Stimulated activated CD4-positive, alpha-beta T cell treated with anti-CD3 and anti-CD28 coated beads, Interleukin-1b, Interleukin-23, amount 100 ng/mL, for 1 hour (primary cell): Measurements from ENCODE around the gene SLC6A7.

ENCODE experiments used
- DNase-seq, 2 donors: peaks; one replicate each; pipeline ENCODE4 v3.0.0-alpha.2; 2020; ENCODE audit warnings: low read depth in 2 of 2

Gene SLC6A7

DNA sequence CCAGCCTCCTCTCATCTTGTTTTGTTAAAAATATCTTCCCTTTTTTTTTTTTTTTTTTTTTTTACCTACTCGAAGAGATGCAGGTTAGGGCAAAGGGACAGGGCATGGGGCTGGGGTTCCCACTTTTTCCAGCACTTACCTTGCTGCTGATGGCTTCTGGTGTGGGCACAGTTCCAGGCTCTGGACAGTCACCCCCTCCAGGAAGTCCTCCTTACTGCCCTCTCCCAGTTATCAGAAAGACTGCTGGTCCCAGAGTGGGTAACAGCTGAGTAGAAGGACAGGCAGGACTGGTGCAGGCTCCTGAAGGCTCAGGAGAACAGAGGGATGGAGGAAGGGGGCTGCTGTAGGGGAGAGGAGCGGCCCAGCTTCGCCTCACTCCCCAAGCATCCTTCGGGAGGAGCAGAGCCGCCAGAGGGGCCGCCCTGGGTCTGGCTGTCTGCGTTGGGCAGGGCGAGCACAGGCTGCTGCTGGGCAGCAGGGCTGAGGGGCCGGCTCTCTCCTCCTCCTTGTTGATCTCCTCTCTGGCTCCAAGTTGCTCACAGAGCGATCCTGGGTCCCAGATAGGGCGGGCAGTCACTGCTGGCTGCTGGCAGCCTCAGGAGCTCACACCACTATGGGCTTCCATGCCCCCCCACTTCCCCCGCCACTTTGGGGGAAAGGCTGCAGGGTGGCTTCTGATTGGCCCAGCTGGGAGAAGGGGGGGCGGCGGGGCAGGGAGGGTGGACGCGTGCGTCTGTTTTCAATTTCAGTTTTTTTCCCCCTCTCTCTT, 34.4 kb upstream of the SLC6A7 start, which contains the start of gene PDGFRB:
Gene PDGFRB, minus strand, starts transcription at position 588 of the 769 bp plus-strand sequence. CDS start 18,798 bp downstream, outside the sequence.
- DNase-seq: no peak

DNA sequence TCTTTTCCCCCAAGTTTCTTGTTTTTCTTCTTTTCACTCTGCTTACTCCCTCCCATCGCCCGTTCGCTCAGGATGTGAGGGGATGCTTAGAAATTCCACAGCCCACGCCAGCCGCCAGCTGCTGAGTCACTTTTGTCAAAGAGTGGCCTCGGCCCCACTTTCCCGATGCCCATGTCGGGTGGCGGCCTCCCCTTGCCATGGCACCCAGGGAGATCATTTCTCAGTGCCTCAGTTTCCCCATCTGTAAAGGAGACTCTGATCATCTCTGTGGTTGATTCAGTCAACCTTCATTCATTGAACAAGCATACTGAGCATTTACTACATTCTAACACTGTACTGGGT, 33.9 kb upstream of the SLC6A7 start:
- DNase-seq: no peak

DNA sequence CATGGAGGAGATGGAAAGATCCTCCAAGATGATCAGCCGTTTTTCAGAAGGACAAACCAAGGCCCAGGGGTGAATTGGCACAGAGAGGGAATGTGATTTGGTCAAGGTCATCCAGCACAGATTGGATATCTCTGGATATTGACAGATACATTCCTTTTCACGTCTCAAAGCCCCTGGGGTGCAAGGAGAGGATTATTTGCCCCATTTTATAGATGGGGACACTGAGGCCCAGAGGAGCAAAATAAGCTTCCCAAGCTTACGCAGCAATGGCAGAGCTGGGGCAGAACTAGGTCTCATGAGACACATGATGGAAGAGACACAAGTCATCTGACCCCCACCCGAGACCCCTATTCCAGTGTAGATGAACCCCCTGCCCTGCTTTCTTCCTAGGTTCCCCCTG, 33.3 kb upstream of the SLC6A7 start:
- DNase-seq: no peak

DNA sequence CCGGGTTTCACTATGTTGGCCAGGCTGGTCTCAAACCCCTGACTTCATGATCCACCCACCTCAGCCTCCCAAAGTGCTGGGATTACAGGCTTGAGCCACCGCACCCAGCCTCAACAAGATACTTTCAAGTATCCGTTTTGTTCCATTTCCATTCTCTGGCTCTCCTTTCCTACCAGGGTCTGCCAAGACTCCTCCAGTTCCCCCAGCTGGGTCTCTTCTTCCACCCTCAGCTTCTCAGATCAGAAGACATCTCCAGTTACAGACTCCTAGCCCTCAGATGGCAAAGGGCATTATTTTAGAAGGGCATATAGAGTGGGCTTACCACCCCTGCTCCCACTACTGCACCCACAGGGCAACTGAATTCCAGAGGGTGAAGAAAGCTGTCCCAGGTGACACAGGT, 32.7 kb upstream of the SLC6A7 start:
- no peak for DNase-seq

DNA sequence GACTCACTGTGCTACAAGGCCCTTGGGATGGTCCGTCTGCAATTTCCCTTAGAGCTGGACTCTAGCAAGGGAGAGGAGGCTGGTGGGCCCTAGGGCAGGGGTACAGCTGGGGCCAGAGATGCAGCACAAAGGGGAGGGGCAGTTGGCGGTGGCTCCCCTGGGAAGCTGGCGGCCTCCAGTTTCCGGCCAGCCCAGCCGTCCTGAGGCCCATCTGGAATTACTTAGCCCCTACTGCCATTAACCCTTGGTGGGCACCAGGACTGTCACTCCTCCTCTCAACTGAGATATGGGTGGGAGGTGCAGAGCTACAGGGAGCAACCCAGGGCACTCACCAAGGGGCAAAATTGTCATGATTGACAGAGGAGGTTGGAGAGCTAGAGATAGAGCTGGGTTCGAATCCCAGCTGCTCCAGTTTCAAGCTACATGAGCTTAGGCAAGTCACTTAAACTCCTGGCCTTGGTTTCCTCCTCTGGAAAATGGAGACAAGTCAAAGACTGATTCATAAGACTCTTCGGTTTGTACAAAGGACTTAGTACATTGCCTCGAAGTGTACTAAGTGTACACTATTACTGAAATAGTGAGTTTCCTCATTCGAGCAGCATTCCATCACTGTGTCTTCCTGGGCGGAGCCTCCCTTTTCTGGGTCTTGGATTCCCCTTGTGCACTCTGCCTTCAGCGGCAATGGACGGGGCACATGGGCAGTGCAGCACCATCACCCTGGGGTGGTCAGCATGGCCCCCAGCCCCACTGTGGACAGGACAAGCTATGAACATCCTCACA, 31.5 kb upstream of the SLC6A7 start:
- DNase-seq: no peak

DNA sequence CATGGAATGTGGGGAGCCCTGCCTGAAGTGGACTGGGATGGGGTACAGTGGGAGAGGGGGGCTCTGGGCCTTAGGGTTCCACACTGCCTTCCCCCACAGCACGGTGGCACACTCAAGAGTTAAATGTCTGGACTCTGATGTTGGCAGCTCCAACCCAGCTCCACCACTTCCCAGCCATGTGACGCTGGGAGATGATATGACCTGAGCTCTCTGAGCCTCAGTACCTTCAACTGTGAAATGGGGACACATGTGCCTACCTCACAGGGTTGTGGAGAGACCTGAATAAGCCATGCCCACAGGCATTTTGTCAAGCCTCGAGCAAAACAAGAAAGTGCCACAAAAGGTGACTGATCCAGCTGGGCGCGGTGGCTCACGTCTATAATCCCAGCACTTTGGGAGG, 30.8 kb upstream of the SLC6A7 start:
- DNase-seq: no peak

DNA sequence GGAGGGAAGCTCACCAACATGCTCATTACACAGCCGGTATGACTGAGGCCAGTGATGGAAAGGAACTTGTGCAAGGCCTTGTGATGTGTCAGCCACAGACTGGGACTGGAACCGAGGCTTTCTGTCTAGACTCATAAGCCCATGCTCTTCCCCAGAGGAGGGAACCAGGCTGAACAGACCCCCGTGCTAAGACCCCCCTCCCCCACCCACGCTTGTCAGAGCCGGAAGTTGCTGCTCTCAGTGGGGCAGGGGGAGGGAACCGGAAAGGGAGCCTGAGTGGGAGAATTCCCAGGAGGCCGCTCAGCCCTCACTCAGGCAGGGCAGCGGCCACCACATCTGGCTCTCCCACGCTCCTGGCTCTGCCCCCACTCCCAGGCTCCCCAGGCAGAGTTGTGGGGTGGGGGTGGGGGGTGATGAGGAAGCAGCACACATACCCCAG, 30.1 kb upstream of the SLC6A7 start:
- no peak for DNase-seq

DNA sequence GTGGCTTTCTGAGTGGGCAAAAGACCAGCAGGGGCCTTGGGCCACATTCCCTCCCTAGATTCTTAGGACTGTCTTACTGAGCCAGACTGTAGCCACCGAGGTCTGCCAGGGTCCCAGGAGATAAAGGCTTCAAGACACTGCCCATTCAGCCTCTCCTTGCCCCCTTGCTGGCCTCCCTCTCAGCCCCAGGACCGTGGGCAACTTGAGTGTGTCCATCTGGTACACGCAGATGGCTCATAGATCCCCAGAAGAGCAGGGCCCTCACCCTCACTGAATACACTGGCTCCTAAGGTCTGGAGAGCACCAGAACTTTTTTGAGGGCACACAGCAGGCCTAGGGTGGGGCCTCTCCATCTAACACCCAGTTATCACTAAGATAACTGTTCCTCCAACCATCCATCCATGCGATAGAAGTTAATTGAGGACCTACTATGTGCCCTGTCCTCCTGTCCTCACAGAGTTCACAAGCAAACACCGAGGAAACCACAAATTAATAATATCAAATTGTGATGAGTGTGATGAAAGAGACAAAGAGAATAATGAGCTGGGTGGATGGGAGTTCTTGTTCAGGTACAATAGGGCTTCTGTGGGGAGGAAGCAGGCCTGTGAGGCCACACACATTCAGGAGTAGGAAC, 29.3 kb upstream of the SLC6A7 start:
- DNase-seq: no peak

DNA sequence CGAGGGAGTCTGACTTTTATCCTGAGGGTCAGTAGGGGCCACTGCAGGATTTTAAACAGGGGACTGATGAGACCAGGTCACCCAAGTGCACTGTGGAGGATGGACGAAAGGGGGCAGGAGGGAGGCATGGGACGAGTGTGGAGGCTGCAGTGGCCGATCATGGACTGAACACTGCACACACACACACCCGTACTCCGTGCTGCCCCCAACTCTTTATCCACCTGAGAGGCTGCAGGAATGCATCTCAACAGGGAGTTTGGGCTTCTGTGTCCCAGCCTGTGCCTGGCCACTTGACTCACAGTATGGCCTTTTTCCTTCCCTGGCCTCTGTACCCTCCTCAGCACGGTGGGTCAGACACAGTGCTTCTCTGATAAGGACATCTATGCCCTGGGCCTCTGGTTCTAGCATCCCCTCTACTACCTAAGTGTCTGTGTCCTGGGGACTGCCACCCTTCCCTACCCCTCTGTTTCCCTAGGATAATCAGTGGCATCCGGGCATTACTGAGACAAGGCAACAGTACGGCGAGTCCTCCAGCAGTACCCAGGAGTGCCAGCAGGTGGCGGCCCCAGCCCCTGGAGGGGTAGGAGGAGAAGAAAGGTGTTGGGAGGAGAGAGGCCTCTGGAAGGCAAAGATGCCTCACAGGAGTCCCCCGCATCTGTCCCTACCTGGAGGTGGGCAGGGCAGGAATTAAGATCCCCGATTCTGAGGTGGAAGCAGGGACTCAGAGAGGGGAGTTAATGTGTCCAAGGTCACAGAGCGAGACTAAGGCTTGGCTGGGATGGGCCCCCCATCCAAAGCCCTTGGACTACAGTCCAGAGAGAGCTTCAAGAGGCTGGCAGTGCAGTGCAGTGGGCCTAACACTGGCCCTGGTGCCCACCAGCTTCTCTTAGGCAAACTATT, 28.4 kb upstream of the SLC6A7 start:
- peak; percentile 37 to 63 for DNase-seq

DNA sequence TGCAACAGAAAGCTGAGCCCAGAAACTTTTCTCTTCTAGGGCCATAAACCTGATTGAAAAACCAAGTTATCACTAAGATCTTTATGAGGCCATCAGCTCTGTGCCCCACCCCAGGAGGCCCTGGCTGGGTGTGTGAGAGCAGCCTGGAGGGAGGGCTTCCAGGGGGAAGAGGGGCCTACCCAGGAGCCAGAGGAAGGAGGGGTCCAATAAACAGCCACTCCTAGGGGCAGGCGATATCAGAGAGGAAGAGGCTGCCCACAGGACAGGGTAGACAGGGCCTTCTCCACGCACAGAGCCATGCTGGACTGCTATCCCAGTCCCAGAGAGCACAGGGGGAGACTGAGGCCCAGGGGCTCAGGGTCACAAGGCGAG, 27.7 kb upstream of the SLC6A7 start:
- no peak for DNase-seq

DNA sequence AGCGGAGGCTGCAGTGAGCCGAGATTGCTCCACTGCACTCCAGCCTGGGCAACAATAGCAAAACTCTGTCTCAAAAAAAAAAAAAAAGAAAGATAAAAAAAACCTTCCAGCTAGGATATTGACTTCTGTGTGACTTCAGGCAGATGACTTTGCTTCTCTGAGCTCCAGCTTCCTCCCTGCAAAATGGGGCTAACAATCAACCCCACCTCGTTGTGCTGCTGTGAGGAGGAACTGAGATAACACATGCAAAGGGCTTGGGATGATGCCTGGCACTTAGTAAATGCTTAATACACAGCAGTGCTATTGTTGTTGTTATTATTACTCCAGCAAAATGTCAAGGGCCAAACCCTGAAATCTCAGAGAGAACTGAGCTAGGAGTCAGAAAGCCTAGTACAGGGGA, 26.8 kb upstream of the SLC6A7 start:
- no peak for DNase-seq

DNA sequence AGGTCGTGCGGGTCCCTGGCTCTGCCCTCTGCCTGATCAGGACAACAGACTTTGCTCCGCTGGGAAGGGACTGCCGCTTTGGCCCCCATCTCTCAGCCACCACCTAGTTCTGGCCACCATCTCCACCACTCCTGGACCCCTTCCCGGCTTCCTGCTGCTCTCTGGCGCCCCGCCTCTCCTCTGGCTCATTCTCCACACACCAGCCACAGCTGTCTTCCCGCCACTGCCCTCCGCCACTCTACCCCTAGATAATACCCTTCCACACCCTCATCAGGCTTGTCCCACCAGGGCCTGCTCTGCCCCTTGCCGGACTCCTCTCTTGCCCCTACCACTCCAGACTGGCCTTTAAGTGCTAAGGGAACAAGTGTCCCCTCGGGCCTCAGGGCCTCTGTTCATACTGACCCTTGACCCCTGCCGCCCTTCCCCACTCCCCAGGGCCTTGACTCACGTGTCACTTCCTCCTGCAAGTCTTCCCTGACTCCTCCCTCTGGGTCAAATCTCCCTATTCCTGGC, 26.3 kb upstream of the SLC6A7 start:
- DNase-seq: no peak

DNA sequence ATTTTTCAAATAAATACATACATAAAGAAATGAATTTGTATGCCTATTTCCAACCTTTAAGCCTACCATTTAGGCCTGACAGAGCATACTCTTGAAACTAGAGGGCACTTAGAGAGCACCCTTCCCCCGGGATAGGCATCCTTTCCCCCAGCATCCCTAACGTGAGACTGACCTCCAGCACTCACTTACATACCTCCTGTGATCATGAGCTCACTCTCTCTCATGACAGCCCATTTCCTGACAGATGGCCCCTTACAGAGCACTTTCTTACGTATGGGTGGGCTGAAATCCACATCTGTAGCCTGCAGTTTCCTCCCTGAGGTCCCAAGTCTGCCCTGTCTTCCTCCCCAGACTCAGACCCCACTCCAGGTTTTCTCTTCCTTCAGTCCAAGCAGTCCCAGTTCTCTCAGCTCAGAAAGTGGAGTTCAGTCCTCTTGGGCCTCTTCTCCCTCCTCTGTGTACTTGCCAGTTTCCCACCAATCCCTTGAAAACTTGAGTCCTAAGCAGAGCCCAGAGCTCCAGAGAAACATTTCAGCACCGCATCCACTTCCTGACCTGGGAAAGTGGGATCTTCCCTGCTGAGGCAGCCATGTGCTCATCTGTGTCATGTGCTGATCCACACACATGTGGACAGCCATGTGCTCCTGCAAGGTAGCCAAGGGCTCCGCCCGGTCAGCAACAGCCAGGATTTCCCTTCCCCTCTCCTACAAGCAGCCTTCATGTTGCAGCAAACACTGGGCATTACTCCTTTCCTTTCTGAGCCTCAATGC, 25.5 kb upstream of the SLC6A7 start:
- DNase-seq: no peak

DNA sequence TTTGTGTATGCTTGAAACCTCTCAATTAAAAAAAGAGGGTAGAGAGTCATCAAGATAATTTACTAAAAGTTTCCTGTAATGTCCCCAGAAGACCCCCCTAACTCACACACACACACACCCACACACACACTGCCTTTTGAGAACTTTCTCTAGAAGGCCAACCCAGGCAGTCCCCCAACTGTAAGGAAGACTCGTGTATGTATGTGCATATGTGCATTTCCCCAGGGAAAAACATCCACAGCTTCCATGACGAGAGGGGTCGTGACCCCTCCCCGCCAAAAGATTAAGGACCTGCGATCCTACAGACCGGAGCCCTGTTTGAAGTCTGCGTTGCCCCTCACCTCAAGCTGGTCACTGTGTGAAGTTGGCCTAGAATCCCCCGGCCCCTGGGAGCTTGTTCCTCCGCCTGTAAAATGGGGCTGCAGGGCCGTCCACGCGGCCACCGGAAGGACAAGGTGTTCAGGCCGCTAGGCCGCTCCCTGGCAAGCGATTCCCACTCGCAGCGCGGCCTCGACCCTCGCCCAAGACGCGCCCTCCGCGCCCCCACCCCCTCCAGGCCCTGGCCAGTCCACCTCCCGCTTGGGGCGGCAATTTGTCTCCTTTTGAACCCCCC, 23.7 kb upstream of the SLC6A7 start:
- DNase-seq: no peak

DNA sequence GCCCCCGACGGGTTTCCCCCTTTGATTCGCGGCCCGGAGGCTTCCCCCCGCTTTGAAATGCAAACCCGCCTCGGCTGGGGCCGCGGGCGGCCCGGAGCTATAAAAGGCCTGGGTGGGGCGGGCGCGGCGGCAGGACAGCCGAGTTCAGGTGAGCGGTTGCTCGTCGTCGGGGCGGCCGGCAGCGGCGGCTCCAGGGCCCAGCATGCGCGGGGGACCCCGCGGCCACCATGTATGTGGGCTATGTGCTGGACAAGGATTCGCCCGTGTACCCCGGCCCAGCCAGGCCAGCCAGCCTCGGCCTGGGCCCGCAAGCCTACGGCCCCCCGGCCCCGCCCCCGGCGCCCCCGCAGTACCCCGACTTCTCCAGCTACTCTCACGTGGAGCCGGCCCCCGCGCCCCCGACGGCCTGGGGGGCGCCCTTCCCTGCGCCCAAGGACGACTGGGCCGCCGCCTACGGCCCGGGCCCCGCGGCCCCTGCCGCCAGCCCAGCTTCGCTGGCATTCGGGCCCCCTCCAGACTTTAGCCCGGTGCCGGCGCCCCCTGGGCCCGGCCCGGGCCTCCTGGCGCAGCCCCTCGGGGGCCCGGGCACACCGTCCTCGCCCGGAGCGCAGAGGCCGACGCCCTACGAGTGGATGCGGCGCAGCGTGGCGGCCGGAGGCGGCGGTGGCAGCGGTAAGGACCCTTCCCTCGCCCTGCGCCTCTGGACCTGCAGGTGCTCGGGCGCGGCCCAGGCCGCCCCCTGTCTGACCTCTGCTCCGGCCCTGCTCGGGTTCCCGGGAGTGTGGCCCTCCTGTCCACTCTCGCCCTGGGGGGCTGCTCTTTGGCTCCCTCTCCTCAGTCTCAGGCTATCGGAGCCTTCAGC, 23.0 kb upstream of the SLC6A7 start, which contains the start of gene CDX1:
Gene CDX1, plus strand, starts transcription at position 129 of the 862 bp plus-strand sequence. Its CDS starts 99 bp downstream, at position 228.
- no peak for DNase-seq

DNA sequence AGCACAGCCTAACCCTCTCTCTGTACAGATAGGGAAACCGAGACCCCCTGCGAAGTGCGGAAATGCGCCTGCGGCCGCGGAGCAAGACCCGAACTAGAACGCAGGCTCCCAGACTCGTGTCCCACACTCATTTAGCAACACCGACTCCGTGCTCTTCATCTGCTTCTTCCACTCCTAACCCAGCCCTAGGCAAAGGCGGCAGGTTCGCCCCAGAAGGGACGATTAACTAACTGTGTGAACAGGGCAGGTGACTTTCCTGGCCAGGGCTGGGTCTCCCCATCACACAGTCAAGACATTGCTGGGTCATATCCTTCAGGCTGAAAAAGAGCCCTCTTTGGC, 22.4 kb upstream of the SLC6A7 start:
- DNase-seq: no peak

DNA sequence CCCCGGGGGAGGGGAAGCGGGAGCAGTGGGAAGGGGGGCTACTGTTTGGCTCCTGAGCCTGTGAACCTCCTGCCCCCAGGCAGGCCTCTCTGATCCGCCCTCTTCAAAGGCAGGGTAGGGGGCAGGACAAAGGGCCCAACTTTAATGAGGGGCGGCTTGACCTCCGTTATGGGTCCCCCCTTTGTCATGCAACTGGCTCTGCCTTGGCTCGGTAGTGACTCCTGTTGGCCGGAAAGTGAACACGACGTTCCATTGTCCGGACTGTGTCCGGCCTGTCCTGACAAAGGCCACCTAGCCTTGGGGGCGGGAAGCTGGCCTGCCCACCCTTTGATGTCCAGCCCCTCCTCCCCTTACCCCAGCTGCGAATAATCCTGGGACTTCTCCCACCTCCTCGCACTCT, 22.0 kb upstream of the SLC6A7 start:
- no peak for DNase-seq

DNA sequence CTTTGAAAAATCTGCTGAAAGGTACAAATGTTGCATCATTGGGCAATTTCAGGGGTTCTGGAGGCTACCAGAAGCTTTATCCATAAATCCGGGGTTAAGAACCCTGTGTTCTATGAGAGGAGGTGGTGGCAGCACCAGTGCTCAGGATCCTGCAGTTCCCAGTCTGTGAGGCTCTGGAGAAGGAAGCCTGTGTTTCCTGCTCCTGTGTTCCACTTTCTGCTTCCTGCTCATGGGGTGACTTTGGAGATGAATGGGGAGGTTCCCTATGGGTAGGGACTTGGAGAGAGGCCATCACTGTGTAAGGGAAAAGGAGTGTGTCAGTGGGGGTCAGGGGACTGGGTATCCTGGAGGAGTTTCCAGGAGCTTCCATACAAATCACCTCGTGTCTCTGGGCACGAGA, 21.0 kb upstream of the SLC6A7 start:
- DNase-seq: no peak

DNA sequence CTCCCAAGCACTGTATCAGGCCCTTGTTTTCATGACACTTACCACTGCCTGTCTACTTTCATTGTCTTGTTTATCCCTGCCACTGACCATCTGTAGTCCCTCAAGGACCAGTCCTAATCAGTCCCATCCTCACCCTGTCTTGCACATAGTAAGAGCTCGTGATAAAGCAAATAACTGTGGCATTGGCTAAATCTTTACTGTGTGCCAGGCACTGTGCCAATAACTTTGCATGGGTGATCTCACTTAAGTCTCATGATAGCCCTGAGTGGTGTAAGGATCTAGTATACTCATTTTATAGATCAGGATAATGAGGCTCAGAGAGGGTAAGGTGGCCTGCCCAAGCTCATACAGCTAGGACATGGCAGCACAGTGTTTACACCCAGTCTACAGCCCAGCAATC, 17.7 kb upstream of the SLC6A7 start:
- DNase-seq: no peak
